Measurements from ENCODE around the gene LUC7L.

LUC7L gene

GRCh38 chr16:265002-265529, 35.8 kb upstream of the LUC7L start:
- TF ChIP-seq EZH2phosphoT487 (IDR thresholded peaks at IDR 0.05; ENCODE audit: low read depth) (no peak), CTCF (IDR thresholded peaks at IDR 0.05; ENCODE audit: low read depth, low read length) (no peak)
- Histone ChIP-seq H3K9ac (ENCODE audit: low read length) (no peak overlapping the region), H4K20me1 (ENCODE audit: insufficient read depth, low read length) (no peaks in the 10 kb centered on the region), H3K27ac (ENCODE audit: low read length) (no peak overlapping the region), H3K9me3 (ENCODE audit: insufficient read depth, low read length) (no peaks in the 10 kb centered on the region), H3K79me2 (ENCODE audit: low read length) (no peaks in the 10 kb centered on the region), H3K4me1 (ENCODE audit: low read length) (peaks cover 20% of the 10 kb centered on the region), H3K36me3 (replicated peaks; ENCODE audit: low read depth, low read length) (no peaks in the 10 kb centered on the region), H3K4me3 (ENCODE audit: low read length) (no peak overlapping the region), H3K27me3 (ENCODE audit: low read depth, low read length) (no peaks in the 10 kb centered on the region), H2AFZ (ENCODE audit: low read depth, low read length) (no peak overlapping the region), H3K4me2 (ENCODE audit: low read length) (no peak overlapping the region)

GRCh38 chr16:264440-264951, 35.2 kb upstream of the LUC7L start:
- H3K4me2 ChIP-seq (ENCODE audit: low read length) = no peak overlapping the region
- no peaks in the 10 kb centered on the region for H4K20me1 ChIP-seq (ENCODE audit: insufficient read depth, low read length)
- no peak overlapping the region for H3K27ac ChIP-seq (ENCODE audit: low read length)
- H3K9ac ChIP-seq (ENCODE audit: low read length) = no peak overlapping the region
- peaks cover 20% of the 10 kb centered on the region for H3K4me1 ChIP-seq (ENCODE audit: low read length)
- no peaks in the 10 kb centered on the region for H3K36me3 ChIP-seq (replicated peaks; ENCODE audit: low read depth, low read length)
- no peak overlapping the region for H3K4me3 ChIP-seq (ENCODE audit: low read length)
- TF ChIP-seq EZH2phosphoT487 (IDR thresholded peaks at IDR 0.05; ENCODE audit: low read depth) = no peak
- TF ChIP-seq CTCF (IDR thresholded peaks at IDR 0.05; ENCODE audit: low read depth, low read length) = no peak
- no peaks in the 10 kb centered on the region for H3K9me3 ChIP-seq (ENCODE audit: insufficient read depth, low read length)
- H3K27me3 ChIP-seq (ENCODE audit: low read depth, low read length) = no peaks in the 10 kb centered on the region
- no peaks in the 10 kb centered on the region for H3K79me2 ChIP-seq (ENCODE audit: low read length)
- H2AFZ ChIP-seq (ENCODE audit: low read depth, low read length) = no peak overlapping the region

DNA sequence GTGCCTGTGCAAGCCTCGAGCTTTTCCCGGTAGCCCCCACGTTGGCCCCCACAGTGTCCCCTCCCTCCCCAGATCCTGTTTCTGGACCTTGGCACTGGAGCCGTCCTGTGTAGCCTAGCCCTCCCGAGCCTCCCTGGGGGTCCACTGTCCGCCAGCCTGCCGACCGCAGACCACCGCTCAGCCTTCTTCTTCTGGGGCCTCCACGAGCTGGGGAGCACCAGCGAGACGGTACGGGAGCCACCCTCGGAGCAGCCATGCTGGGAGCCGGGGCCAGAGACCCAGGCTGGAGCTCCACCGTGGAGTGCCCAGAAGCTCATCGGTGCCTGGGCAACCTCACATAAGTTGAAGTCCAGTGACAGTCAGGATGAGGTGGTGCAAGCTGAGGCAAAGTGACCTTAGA, 34.7 kb upstream of the LUC7L start:
- TF ChIP-seq EZH2phosphoT487 (IDR thresholded peaks at IDR 0.05; ENCODE audit: low read depth) (no peak), CTCF (IDR thresholded peaks at IDR 0.05; ENCODE audit: low read depth, low read length) (no peak)

DNA sequence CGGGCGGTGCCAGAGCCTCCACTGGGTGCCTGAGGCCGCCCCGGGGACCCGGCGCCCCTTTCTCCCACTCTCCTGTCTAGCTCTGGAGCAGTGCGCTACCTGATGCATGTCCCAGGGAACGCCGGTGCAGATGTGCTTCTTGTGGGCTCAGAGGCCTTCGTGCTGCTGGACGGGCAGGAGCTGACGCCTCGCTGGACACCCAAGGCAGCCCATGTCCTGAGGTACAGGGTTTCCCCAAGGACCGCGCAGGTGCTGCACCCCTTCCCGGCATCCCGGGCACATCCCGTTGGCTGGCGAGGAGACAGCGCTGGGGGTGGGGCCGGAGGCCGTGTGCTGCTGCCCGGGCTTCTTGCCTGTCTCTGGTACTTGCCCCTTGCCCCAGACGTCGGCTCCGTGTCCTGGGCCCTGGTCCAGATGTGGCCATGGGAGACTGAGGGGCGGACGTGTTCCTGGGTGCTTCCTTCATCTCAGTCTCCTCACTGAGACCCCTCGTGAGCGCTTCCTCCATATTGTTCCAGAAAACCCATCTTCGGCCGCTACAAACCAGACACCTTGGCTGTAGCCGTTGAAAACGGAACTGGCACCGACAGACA, 34.0 kb upstream of the LUC7L start:
- Histone ChIP-seq H3K4me2 (ENCODE audit: low read length) (no peak overlapping the region), H3K4me3 (ENCODE audit: low read length) (no peak overlapping the region), H3K36me3 (replicated peaks; ENCODE audit: low read depth, low read length) (no peaks in the 10 kb centered on the region), H3K27me3 (ENCODE audit: low read depth, low read length) (no peaks in the 10 kb centered on the region), H3K4me1 (ENCODE audit: low read length) (peaks cover 20% of the 10 kb centered on the region), H3K27ac (ENCODE audit: low read length) (no peak overlapping the region), H3K9me3 (ENCODE audit: insufficient read depth, low read length) (no peaks in the 10 kb centered on the region), H3K79me2 (ENCODE audit: low read length) (no peaks in the 10 kb centered on the region), H3K9ac (ENCODE audit: low read length) (no peak overlapping the region), H4K20me1 (ENCODE audit: insufficient read depth, low read length) (no peaks in the 10 kb centered on the region), H2AFZ (ENCODE audit: low read depth, low read length) (no peak overlapping the region)
- TF ChIP-seq EZH2phosphoT487 (IDR thresholded peaks at IDR 0.05; ENCODE audit: low read depth) = no peak
- TF ChIP-seq CTCF (IDR thresholded peaks at IDR 0.05; ENCODE audit: low read depth, low read length) = no peak

More for the DNA sequence above, 34.7 kb upstream of the LUC7L start:
- Histone ChIP-seq H3K4me1 (ENCODE audit: low read length) (peaks cover 20% of the 10 kb centered on the region), H3K36me3 (replicated peaks; ENCODE audit: low read depth, low read length) (no peaks in the 10 kb centered on the region), H3K27ac (ENCODE audit: low read length) (no peak overlapping the region), H3K9me3 (ENCODE audit: insufficient read depth, low read length) (no peaks in the 10 kb centered on the region), H3K79me2 (ENCODE audit: low read length) (no peaks in the 10 kb centered on the region), H3K27me3 (ENCODE audit: low read depth, low read length) (no peaks in the 10 kb centered on the region), H2AFZ (ENCODE audit: low read depth, low read length) (no peak overlapping the region), H3K4me3 (ENCODE audit: low read length) (no peak overlapping the region), H3K9ac (ENCODE audit: low read length) (no peak overlapping the region), H4K20me1 (ENCODE audit: insufficient read depth, low read length) (no peaks in the 10 kb centered on the region), H3K4me2 (ENCODE audit: low read length) (no peak overlapping the region)
